Endometrial microvascular endothelial cells (primary cell): ENCODE measurements around the gene RPL27. TPM values are rescaled to one million over a fixed set of nuclear protein-coding genes. Genes with fewer than 3 reads are reported as not detected.
"Not testable (repeated sequence)": the region's sequence is repeated elsewhere in the genome, so short reads cannot be mapped to it uniquely, and the experiment has no call there.

Source experiments
- in situ Hi-C: cut with HindIII; loops from 2 replicates; pipeline ENCODE4 v1.10.0; 2017; ENCODE audit warnings: low sequenced_read_pairs, low pct_unique_long_range_greater_than_20kb; ENCODE audit errors: inconsistent ontology term
- total RNA-seq: library from RNA; depleted of rRNA; stranded (reverse); fragments of >200 nt; gene quantifications from one replicate; pipeline ENCODE4 v1.2.3, GENCODE V29; 2015; ENCODE audit errors: inconsistent ontology term

Gene RPL27
- total RNA-seq = 880 TPM

DNA sequence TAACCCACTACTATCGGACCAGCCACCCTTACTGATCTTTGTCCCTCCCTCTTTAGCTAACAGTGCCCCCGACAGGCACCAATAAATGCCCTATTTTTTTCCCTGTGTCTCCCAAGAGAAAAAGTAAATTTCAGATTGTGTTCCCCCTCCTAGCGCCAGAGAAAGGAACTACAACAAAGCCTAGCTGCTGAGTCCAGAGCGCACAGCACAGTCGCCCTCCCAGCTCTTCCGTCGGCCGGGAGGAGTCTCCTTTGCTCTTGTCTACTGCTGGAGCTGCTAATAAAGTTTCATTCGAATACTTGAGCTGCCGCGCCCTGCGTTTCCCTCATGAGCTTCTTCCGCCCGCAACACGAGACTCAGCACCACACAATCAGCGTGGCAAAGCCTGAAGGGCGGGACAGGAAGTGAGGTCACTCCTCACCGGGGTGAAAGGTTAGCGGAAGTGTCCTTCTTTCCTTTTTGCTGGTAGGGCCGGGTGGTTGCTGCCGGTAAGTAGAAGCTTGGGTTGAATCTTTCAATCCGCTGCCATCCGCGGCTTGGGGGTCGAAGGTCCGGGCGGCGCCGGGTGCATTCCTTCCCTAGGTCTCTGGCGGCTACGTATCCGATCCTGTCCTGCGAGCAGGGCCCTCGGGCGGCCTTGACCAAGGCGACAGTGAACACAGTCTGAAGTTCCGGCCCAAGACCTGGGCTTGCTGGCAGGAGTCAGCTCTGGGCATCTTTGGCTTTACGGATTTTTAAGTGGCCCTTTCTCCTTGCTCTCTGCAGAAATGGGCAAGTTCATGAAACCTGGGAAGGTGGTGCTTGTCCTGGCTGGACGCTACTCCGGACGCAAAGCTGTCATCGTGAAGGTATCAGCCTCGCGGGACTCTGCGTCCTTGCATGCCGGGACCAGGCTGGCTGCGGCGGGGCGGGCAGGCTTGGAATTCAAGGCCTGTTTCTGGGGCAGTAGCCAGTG, at the start of gene RPL27:
Gene RPL27, plus strand, starts transcription at position 436 of the 955 bp plus-strand sequence. Its CDS starts 332 bp downstream, at position 768.
- in situ Hi-C loops = no loop called here

DNA sequence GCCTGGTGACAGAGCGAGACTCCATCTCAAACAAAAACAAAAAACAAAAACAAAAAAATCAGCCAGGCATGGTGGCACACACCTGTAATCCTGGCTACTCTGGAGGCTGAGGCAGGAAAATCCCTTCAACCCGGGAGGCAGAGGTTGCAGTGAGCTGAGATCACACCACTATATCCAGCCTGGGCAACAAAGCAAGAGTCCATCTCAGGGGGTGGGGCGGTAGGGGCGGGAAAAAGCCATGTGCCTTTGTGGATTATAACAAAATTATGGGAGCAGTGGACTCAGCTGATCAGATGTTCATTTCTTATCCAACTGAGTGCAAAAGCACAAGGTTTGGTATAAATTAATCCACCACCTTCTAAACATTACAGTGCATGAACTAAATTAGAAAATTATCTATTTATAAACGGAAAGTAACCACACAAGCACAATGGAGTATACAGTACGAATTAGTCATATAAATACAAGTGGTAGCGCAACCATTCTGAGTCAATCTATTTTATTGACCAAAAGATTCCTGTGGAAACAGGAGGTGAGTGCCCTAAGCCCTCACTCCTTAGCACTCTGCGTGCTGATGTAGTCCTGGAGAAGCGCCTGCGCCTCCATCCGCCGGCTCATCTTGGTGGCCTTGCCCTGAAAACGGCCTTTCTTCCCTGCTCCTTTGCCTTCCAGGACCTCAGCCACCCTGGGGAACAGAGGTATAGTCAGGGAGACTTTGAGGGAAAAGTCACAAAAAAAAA, 48.0 kb upstream of the RPL27 start:
- in situ Hi-C loops = no loop called here

DNA sequence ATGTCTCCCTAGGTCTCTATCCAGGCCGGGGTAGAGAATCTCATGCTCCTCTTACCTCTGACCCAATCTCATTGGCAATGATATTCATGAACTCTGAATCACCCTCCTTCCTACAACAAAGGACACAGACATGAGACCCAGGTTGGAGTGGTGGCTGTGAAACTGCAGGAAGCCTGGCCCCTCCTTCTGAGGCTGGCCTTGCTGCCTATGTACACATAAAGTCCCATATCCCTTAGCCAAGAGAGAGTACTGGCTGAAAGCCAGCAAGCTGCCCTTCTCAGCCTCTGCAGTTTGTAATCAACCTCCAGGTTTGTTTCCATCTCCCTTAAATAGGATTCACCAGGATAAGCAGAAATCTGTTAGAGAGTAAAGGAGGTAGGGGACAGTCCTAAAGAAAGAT, 44.5 kb upstream of the RPL27 start:
- in situ Hi-C loops = no loop called here

DNA sequence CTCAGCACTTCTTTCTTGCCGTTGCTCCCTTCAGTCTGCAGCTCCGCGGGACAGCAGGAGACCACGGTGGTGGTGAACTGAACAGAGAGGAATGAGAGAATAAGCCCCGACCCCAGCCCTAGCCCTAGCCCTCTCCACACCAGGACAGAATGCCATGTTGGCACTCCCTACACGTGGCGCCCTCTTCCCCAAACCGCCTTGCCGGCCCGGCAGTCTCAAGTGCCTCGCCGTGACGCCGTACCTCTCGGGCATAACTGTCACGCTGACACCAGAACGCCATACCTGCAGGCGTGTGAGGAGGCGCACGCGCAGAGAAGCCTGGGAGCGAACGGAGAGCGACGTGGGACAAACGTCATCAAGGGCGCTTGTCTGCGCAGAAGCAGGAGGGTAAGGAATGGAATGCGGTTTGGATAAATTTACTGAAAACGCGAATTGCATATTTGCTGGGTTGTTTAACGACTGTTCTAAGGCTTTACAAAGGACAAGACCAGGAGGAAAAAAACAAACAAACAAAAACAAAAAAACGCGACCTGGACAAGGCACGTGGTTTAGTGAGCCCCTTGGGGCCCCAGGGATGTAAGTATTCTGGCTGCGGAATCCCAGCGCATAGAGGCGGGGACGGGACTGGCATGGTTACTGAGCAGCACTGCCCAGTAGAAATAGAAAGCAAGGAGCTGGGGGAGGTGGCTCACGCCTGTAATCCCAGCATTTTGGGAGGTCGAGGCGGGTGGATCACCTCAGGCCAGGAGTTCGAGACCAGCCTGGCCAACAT, 33.9 kb upstream of the RPL27 start, which contains the start of gene AARSD1:
Gene AARSD1, minus strand, starts transcription at position 294 of the 772 bp plus-strand sequence. Its CDS starts 14 bp downstream, at position 280.
- in situ Hi-C loops = no loop called here

DNA sequence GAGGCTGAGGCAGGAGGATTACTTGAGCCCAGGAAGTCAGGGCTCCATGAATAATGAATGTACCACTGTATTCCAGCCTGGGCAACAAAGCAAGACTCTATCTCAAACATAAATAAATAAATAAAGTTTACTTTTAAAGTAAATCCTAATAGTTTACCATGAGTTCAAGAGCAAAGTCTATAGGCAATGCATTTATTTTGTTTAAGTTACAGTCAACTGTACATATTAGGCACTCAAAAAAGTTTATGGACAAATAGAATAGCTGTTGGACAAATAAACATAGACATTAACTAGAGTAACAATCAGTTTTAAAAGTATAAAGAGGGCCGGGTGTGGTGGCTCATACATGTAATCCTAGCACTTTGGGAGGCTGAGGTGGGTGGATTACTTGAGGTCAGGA, 30.3 kb upstream of the RPL27 start:
- in situ Hi-C loops = no loop called here

DNA sequence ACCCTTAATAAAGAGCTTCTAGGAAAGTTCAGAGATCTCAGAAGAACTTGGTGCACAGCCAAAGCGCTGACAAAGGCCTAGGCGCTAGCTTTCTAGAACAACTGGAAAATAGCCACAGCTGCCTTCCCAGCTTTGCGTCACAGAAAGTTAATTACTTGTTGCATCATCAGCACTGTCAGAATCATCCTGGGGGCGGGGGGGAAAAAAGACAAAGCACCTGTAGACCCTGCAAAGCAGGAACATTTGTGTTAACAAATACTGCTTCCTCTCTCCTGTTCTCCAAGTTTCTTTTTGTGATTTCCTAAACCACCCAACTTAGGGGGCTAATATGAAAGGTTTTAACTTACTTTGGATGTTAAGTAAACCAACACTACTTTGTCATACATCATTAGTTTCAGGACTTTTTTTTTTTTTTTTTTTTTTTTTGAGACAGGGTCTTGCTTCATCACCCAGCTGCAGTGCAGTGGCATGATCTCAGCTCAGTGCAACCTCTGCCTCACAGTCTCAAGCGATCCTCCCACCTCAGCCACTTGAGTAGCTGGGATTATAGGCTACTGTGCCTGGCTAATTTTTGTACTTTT, 29.1 kb upstream of the RPL27 start:
- in situ Hi-C loops = no loop called here

DNA sequence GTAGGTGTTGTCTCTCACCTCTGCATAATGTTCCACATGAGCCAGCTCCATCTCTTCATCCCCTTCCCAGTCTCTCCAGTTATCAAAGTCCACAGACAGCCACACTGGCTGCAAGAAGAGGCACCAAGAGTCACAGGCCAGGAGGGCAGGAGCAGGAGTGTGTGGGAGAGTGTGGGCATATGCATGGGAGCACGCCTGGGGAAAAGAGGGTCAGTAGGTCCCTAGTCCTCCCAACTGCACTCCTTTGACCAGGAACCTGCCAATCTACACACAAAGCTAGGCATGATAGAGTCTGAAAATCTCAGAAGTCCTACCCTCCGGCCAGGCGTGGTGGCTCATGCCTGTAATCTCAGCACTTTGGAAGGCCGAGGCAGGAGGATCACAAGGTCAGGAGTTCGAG, 26.6 kb upstream of the RPL27 start:
- in situ Hi-C loops = no loop called here

DNA sequence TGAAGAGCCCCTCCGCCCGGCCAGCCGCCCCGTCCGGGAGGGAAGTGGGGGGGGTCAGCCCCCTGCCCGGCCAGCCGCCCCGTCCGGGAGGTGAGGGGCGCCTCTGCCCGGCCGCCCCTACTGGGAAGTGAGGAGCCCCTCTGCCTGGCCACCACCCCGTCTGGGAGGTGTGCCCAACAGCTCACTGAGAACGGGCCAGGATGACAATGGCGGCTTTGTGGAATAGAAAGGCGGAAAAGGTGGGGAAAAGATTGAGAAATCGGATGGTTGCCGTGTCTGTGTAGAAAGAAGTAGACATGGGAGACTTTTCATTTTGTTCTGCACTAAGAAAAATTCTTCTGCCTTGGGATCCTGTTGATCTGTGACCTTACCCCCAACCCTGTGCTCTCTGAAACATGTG, 24.9 kb upstream of the RPL27 start:
- in situ Hi-C loops = not testable (repeated sequence)

DNA sequence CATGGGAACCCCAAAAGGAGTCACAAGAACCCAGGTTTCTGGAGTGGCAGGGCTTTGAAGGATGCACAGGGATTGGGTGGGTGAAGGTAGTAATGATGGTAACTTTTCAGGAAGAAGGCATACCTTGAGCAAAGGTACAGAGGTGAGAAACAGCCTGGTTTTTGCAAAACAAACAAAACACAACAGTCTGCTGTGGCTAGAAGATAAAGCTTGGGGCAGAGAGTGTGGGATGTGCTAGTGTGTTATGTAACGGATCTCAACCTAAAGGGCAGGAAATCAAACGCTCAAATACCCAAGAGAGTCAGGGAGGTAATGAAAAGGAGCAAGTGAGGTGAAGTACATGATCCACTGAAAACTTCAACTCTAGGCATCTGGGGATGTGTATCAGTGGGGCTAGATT, 23.0 kb upstream of the RPL27 start:
- in situ Hi-C loops = no loop called here

DNA sequence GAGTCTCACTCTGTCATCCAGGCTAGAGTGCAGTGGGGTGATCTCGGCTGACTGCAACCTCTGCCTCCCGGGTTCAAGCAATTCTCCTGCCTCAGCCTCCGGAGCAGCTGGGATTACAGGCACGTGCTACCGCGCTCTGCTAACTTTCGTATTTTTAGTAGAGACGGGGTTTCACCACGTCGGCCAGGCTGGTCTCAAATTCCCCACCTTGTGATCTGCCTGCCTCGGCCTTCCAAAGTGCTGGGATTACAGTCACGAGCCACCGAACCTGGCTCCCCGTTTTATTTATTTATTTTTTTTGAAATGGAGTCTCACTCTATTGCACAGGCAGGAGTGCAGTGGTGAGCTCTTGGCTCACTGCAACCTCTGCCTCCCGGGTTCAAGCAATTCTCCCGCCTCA, 22.5 kb upstream of the RPL27 start:
- in situ Hi-C loops = not testable (repeated sequence)

DNA sequence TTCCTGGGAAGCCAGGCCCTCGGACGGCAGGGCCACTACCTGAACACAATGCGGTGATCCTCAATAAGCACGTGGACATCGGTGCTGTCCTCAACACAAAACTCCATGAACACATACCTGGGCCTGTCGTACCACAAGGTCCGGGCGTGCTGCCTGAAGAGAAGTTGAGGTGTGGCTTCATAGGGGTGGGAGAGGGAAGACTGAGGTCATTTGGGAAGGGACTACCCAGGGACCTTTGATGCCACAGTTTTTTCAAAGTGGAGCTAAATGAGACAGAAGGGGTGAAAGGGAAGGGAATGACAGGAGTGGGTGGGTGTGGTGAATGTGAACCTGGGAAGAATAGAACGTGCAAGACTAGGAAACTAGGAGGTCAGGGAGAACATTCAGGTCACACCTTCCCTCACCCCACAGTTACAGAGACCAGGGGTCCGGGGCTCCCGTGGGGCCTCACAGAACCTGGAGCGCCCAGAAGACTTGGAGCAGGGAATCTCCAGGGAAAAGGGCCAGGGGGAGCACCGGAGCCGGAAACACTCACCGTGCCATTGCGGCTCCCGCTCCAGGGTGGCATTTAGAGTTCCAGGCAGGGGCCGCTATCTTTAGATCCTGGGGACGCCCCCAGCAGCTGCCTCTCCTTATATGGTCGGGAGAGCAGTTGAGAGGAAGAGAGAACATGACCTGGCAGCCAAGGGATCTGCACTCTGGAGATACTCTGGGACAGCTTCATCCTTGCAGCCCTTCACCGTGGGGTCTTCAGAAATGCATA, 18.5 kb upstream of the RPL27 start, which contains the start of gene PTGES3L:
Gene PTGES3L, minus strand, starts transcription at position 570 of the 763 bp plus-strand sequence. Its CDS starts 27 bp downstream, at position 543.
- in situ Hi-C loops = no loop called here

DNA sequence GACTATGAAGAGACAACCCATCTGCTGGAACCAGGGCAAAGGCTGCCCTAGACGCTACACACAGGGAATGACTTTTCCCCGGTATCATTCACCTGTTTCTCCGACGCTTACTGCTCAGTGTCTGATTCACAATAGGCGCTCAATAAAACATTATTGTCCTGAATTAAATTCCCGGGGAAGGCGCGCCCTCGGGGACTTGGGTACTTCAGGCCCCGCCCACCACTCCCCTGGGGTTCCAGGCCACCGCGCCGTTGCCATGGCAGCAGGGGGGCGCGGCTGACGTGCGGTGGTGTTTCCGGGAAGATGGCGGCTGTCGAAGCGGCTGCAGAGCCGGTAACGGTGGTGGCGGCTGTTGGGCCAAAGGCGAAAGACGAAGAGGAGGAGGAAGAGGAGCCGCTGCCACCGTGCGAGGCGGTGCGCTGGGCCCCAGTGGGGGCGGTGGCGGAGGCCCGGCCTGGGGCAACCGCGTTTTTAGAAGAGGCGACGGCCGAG, 17.9 kb upstream of the RPL27 start, which contains the start of gene RUNDC1:
Gene RUNDC1, plus strand, starts transcription at position 292 of the 492 bp plus-strand sequence. Its CDS starts 12 bp downstream, at position 304.
- in situ Hi-C loops = no loop called here

DNA sequence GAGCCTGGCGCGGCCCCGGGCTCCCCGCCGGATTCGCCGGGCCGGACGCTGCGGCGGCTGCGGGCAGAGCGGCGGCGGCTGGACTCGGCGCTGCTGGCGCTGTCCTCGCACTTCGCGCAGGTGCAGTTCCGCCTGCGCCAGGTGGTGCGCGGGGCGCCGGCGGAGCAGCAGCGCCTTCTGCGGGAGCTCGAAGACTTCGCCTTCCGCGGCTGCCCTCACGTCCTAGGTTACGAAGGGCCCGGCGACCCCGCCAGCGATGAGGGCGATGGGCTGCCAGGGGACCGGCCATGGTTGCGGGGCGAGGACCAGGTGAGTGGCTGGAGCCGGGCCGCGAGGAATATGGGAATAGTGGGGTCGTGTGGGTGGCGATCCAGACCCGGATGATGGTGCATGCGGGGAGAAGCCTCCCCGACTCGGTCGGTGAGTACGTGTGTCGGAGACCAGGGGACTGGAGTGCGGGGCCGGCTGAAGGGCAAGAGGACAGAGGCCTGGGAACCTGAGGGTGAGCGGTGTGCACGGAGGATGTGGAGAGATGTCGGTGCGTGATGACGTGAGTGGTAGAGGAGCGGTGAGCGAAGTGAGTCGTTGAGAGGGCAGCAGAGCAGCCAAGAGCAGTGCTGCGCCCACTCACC, 17.3 kb upstream of the RPL27 start:
- in situ Hi-C loops = no loop called here

DNA sequence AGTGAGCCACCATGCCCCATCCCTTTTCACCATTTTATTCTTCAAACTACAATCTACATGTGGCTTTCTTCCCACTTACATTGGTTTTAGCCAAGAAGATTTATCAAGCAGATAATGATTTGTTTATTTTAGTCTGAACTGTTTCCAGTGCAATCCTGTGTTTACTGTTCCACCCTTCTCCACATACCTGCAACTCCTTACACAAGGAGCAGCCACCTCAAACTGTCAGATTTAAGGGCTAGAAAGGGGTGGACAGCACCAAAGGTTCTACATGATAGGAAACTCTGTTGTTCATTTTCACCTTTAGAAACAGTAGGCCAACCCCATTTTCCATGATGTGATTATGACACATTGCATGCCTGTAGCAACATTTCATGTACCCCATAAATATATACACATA, 16.0 kb upstream of the RPL27 start:
- in situ Hi-C loops = no loop called here

DNA sequence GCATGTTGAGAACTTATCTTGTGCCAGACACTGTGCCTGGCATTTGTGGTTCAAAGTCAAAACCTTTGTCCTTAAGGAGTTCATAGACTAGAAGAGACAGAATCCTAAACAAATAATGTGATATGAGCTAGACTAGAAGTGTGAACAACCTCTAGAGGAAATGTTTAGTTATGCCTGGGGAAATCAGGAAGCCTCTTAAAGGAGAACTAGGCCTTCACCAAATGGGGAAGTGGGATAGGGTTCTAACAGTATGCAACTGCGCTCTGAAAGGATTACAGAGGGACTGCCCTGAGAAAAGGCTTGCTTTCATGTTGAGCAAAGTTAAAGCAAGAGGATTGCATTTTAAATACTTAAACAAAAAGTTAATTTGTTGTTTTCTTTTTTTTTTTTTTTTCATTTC, 13.0 kb upstream of the RPL27 start:
- in situ Hi-C loops = no loop called here

DNA sequence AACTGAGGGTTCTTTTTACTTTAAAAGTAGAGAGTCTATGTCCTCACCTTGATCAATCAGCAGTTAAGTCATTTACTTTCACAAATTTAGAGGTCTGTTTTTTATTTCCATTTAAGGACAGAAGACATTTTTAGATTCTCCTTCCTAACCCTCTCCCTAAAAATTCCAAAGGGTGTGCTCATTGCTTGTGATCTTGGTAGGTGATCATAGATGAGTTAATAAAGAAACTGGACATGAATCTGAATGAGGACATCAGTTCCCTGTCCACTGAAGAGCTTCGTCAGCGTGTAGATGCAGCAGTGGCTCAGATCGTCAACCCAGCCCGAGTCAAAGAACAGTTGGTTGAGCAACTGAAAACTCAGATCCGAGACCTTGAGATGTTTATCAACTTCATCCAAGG, 9.1 kb upstream of the RPL27 start:
- in situ Hi-C loops = no loop called here
